ENCODE measurements around the gene MOV10L1. TPM values are rescaled to one million over a fixed set of nuclear protein-coding genes. Genes with fewer than 3 reads are reported as not detected.

MOV10L1 gene
- polyA plus RNA-seq, 3 donors = 0.18 to 0.35 TPM; not detected in 1

GRCh38 chr22:50072167-50072555 is 17.6 kb upstream of the MOV10L1 start:
- H4K20me1 ChIP-seq (ENCODE audit: insufficient read depth, low read length) = no peaks in the 10 kb centered on the region
- TF ChIP-seq CTCF (IDR thresholded peaks at IDR 0.05) = no peak
- WGBS (ENCODE audit: insufficient coverage) = 83% methylated on average over 6 of the region's 9 CpGs
- Mint-ChIP-seq H3K27me3 (ENCODE audit: low read depth in 3 of 3) (peaks cover 0 to 1% (median 0%) of the 10 kb centered on the region in 3 donors), H3K4me3 (no peak overlapping the region), H3K4me1 (peaks cover 5% of the 10 kb centered on the region), H3K36me3 (peaks cover 12 to 14% of the 10 kb centered on the region in 2 donors), H3K9me3 (no peaks in the 10 kb centered on the region), H3K27ac (no peak overlapping the region)
- H2AFZ ChIP-seq (ENCODE audit: insufficient read depth, low read depth, low read length, poor library complexity, severe bottlenecking) = no peak overlapping the region
- H3K27me3 ChIP-seq (ENCODE audit: control insufficient read depth in 2 of 2, insufficient read depth in 2 of 2, low read length in 2 of 2) = no peaks in the 10 kb centered on the region
- no peaks in the 10 kb centered on the region for H3K4me1 ChIP-seq (ENCODE audit: control insufficient read depth in 1 of 2, insufficient read depth in 2 of 2, low read length in 2 of 2)
- H3K9me3 ChIP-seq (replicated peaks in 1 of 2; ENCODE audit: control insufficient read depth in 1 of 2, insufficient read depth in 1 of 2, low read length in 2 of 2) = no peaks in the 10 kb centered on the region
- no peak overlapping the region for H3K9ac ChIP-seq (ENCODE audit: insufficient read depth, low read length, poor library complexity, severe bottlenecking)
- H3K4me3 ChIP-seq (replicated peaks in 1 of 3; ENCODE audit: low read depth in 2 of 3, low read length in 3 of 3) = no peak overlapping the region
- no peaks in the 10 kb centered on the region for H3K36me3 ChIP-seq (replicated peaks in 1 of 2; ENCODE audit: control insufficient read depth in 1 of 2, insufficient read depth in 2 of 2, low read length in 2 of 2)
- DNase-seq = no peak
- no peak overlapping the region for H3K27ac ChIP-seq (ENCODE audit: low read depth in 1 of 2, low read length in 2 of 2)
- intact Hi-C loops (cut with micrococcal nuclease) = no loop called here
- H3K4me2 ChIP-seq (replicated peaks; ENCODE audit: extremely low read depth, low read length, poor library complexity, severe bottlenecking) = no peak overlapping the region
- no peaks in the 10 kb centered on the region for H3K79me2 ChIP-seq (ENCODE audit: insufficient read depth, low read length)

- H3K36me3 Mint-ChIP-seq = peaks cover 9 to 14% of the 10 kb centered on the region in 2 donors
- Histone ChIP-seq H3K9ac (ENCODE audit: insufficient read depth, low read length, poor library complexity, severe bottlenecking) (no peak overlapping the region), H3K27me3 (ENCODE audit: control insufficient read depth in 2 of 2, insufficient read depth in 2 of 2, low read length in 2 of 2) (no peaks in the 10 kb centered on the region), H3K4me3 (replicated peaks in 1 of 3; ENCODE audit: low read depth in 2 of 3, low read length in 3 of 3) (no peak overlapping the region), H3K36me3 (replicated peaks in 1 of 2; ENCODE audit: control insufficient read depth in 1 of 2, insufficient read depth in 2 of 2, low read length in 2 of 2) (no peaks in the 10 kb centered on the region), H3K4me1 (ENCODE audit: control insufficient read depth in 1 of 2, insufficient read depth in 2 of 2, low read length in 2 of 2) (no peaks in the 10 kb centered on the region), H2AFZ (ENCODE audit: insufficient read depth, low read depth, low read length, poor library complexity, severe bottlenecking) (no peak overlapping the region), H3K4me2 (replicated peaks; ENCODE audit: extremely low read depth, low read length, poor library complexity, severe bottlenecking) (no peak overlapping the region), H4K20me1 (ENCODE audit: insufficient read depth, low read length) (no peaks in the 10 kb centered on the region), H3K27ac (ENCODE audit: low read depth in 1 of 2, low read length in 2 of 2) (no peak overlapping the region), H3K79me2 (ENCODE audit: insufficient read depth, low read length) (no peaks in the 10 kb centered on the region), H3K9me3 (replicated peaks in 1 of 2; ENCODE audit: control insufficient read depth in 1 of 2, insufficient read depth in 1 of 2, low read length in 2 of 2) (no peaks in the 10 kb centered on the region)
- no peak for DNase-seq
- H3K27me3 Mint-ChIP-seq (ENCODE audit: low read depth in 3 of 3) = peaks cover 0 to 1% (median 0%) of the 10 kb centered on the region in 3 donors
- no peaks in the 10 kb centered on the region for H3K9me3 Mint-ChIP-seq
- no peak overlapping the region for H3K4me3 Mint-ChIP-seq
- H3K27ac Mint-ChIP-seq = peak overlapping the region in 1 of 7 donors; percentile 52
- peaks cover 5% of the 10 kb centered on the region for H3K4me1 Mint-ChIP-seq
- WGBS (ENCODE audit: insufficient coverage) = 93% methylated on average over 27 of the region's 28 CpGs
- TF ChIP-seq CTCF (IDR thresholded peaks at IDR 0.05) = no peak
- intact Hi-C loops (cut with micrococcal nuclease) = no loop called here
These were observed 16.9 kb upstream of the MOV10L1 start for GRCh38 chr22:50072714-50073538.

All from CD14-positive monocyte (primary cell).